ENCODE data around the gene NEDD9. TPM values are rescaled to one million over a fixed set of nuclear protein-coding genes. Genes with fewer than 3 reads are reported as not detected.

The NEDD9 gene
- total and polyA plus RNA-seq, 4 donors, result 7.5 to 16.8 (median 11.7) TPM

- TF ChIP-seq ZBTB33 (IDR thresholded peaks at IDR 0.05), result no peak
- TF ChIP-seq GABPA (IDR thresholded peaks at IDR 0.05 in 1 of 2, conservative IDR thresholded peaks at IDR 0.05 in 1 of 2), result no peak
- TF ChIP-seq NR2F2 (IDR thresholded peaks at IDR 0.05), result no peak
- no peak for TF ChIP-seq SP1 (IDR thresholded peaks at IDR 0.05)
Measured at GRCh38 chr6:11282245-11282644, 49.8 kb upstream of the NEDD9 start (continued).

GRCh38 chr6:11280394-11280793, 47.9 kb upstream of the NEDD9 start:
- Histone ChIP-seq H3K27ac (ENCODE audit: low read depth in 1 of 2, low read length in 2 of 2) (no peak overlapping the region), H3K9ac (ENCODE audit: low read depth in 1 of 2, low read length in 2 of 2) (no peak overlapping the region), H3K4me3 (ENCODE audit: low read depth in 1 of 3, low read length in 3 of 3) (no peak overlapping the region), H3K9me3 (ENCODE audit: control insufficient read depth in 4 of 4, low read length in 3 of 4) (no peaks in the 10 kb centered on the region), H3K4me1 (ENCODE audit: control insufficient read depth in 4 of 4, insufficient read depth in 4 of 4, low read length in 3 of 4) (peaks cover 0 to 10% (median 5%) of the 10 kb centered on the region in 4 donors), H3K27me3 (ENCODE audit: control insufficient read depth in 4 of 4, insufficient read depth in 4 of 4, low read length in 3 of 4) (no peaks in the 10 kb centered on the region), H3K36me3 (ENCODE audit: control insufficient read depth in 4 of 4, insufficient read depth in 3 of 4, low read depth in 1 of 4, low read length in 3 of 4) (no peaks in the 10 kb centered on the region)
- no peak for DNase-seq (ENCODE audit: low spot score)
- TF ChIP-seq TAF1 (conservative IDR thresholded peaks at IDR 0.05) (no peak), ZBTB33 (IDR thresholded peaks at IDR 0.05) (no peak), CTCF (IDR thresholded peaks at IDR 0.05; ENCODE audit: low read depth, low read length, missing input control) (no peak), SP1 (IDR thresholded peaks at IDR 0.05) (no peak), GABPA (IDR thresholded peaks at IDR 0.05 in 1 of 2, conservative IDR thresholded peaks at IDR 0.05 in 1 of 2) (no peak), RAD21 (IDR thresholded peaks at IDR 0.05) (no peak), HNF4A (conservative IDR thresholded peaks at IDR 0.05) (no peak), FOXA1 (IDR thresholded peaks at IDR 0.05) (no peak), ATF3 (IDR thresholded peaks at IDR 0.05) (no peak), FOXA2 (IDR thresholded peaks at IDR 0.05) (no peak), REST (IDR thresholded peaks at IDR 0.05) (no peak), NR2F2 (IDR thresholded peaks at IDR 0.05) (no peak), YY1 (IDR thresholded peaks at IDR 0.05) (no peak), EGR1 (IDR thresholded peaks at IDR 0.05; ENCODE audit: low read depth in 2 of 2) (no peak), RXRA (IDR thresholded peaks at IDR 0.05) (no peak), HNF4G (IDR thresholded peaks at IDR 0.05) (no peak), MAX (IDR thresholded peaks at IDR 0.05) (no peak), JUND (IDR thresholded peaks at IDR 0.05) (no peak)
- 89% methylated on average over 4 of the region's 4 CpGs for WGBS

Data from liver (tissue), 9 donors.